ENCODE results near the gene KCNJ14. TPM values are rescaled to one million over a fixed set of nuclear protein-coding genes. Genes with fewer than 3 reads are reported as not detected.

Gene KCNJ14
- polyA plus RNA-seq, 3 donors: 0.09 to 0.56 TPM; not detected in 1

DNA sequence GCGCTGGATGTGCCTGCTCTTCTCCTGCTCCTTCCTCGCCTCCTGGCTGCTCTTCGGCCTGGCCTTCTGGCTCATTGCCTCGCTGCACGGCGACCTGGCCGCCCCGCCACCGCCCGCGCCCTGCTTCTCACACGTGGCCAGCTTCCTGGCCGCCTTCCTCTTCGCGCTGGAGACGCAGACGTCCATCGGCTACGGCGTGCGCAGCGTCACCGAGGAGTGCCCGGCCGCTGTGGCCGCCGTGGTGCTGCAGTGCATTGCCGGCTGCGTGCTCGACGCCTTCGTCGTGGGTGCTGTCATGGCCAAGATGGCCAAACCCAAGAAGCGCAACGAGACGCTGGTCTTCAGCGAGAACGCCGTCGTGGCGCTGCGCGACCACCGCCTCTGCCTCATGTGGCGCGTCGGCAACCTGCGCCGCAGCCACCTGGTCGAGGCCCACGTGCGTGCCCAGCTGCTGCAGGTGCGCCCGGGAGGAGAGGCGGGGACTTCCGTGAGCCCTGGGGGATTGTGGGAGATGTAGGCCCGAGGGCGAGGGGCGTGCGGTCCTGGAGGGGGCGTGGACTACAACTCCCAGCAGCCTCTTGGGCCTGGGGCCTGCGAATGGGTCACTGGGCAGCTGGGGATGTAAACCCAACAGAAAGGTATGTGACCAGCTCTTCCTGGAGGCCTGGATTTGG lies 6.7 kb downstream of the KCNJ14 start:
- H3K4me2 ChIP-seq (replicated peaks; ENCODE audit: extremely low read depth, low read length, poor library complexity, severe bottlenecking): no peak overlapping the region
- 95% methylated on average over 52 of the region's 62 CpGs for WGBS (ENCODE audit: insufficient coverage)
- H3K9ac ChIP-seq (ENCODE audit: insufficient read depth, low read length, poor library complexity, severe bottlenecking): no peak overlapping the region
- H3K4me3 ChIP-seq (replicated peaks in 1 of 3; ENCODE audit: low read depth in 2 of 3, low read length in 3 of 3): no peak overlapping the region
- H3K27ac ChIP-seq (ENCODE audit: low read depth in 1 of 2, low read length in 2 of 2): no peak overlapping the region
- no peak for DNase-seq
- no peak overlapping the region for H2AFZ ChIP-seq (ENCODE audit: insufficient read depth, low read depth, low read length, poor library complexity, severe bottlenecking)
- no peaks in the 10 kb centered on the region for H3K4me1 ChIP-seq (ENCODE audit: control insufficient read depth in 1 of 2, insufficient read depth in 2 of 2, low read length in 2 of 2)
- Mint-ChIP-seq H3K9me3 (peaks cover 0 to 4% (median 0%) of the 10 kb centered on the region in 7 donors), H3K4me3 (no peak overlapping the region), H3K4me1 (no peaks in the 10 kb centered on the region), H3K36me3 (peaks cover 6 to 13% of the 10 kb centered on the region in 2 donors), H3K27me3 (ENCODE audit: low read depth in 3 of 3) (peaks cover 0 to 2% (median 1%) of the 10 kb centered on the region in 3 donors), H3K27ac (no peak overlapping the region)
- no peaks in the 10 kb centered on the region for H3K9me3 ChIP-seq (replicated peaks in 1 of 2; ENCODE audit: control insufficient read depth in 1 of 2, insufficient read depth in 1 of 2, low read length in 2 of 2)
- no peaks in the 10 kb centered on the region for H3K27me3 ChIP-seq (ENCODE audit: control insufficient read depth in 2 of 2, insufficient read depth in 2 of 2, low read length in 2 of 2)
- H3K79me2 ChIP-seq (ENCODE audit: insufficient read depth, low read length): no peaks in the 10 kb centered on the region
- TF ChIP-seq, protein P1, sequence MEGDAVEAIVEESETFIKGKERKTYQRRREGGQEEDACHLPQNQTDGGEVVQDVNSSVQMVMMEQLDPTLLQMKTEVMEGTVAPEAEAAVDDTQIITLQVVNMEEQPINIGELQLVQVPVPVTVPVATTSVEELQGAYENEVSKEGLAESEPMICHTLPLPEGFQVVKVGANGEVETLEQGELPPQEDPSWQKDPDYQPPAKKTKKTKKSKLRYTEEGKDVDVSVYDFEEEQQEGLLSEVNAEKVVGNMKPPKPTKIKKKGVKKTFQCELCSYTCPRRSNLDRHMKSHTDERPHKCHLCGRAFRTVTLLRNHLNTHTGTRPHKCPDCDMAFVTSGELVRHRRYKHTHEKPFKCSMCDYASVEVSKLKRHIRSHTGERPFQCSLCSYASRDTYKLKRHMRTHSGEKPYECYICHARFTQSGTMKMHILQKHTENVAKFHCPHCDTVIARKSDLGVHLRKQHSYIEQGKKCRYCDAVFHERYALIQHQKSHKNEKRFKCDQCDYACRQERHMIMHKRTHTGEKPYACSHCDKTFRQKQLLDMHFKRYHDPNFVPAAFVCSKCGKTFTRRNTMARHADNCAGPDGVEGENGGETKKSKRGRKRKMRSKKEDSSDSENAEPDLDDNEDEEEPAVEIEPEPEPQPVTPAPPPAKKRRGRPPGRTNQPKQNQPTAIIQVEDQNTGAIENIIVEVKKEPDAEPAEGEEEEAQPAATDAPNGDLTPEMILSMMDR (IDR thresholded peaks at IDR 0.05): no peak
- no peaks in the 10 kb centered on the region for H4K20me1 ChIP-seq (ENCODE audit: insufficient read depth, low read length)
- H3K36me3 ChIP-seq (replicated peaks in 1 of 2; ENCODE audit: control insufficient read depth in 1 of 2, insufficient read depth in 2 of 2, low read length in 2 of 2): peaks cover 2 to 7% of the 10 kb centered on the region in 2 donors
- intact Hi-C loops (cut with micrococcal nuclease): no loop called here

DNA sequence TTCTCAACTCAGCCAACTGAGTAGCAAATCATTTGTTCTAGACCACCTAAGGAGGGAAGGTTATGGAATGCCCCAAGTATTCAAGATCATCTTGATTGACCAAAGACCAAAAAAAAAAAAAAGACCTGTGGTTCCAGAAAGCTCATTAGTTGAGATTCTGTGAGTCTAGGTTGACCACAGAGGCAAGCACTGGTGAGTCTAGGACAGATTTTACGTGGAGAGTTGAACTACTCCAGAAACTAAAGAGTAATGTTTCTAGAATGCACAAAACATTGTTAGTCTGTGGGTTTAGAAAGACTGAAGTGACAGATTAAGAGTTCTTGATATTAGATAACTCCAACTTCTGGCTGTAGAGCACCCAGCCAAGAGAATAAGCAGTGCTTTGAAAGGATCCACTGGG lies 9.8 kb downstream of the KCNJ14 start:
- Histone ChIP-seq H3K27me3 (ENCODE audit: control insufficient read depth in 2 of 2, insufficient read depth in 2 of 2, low read length in 2 of 2) (no peaks in the 10 kb centered on the region), H3K79me2 (ENCODE audit: insufficient read depth, low read length) (peaks cover 8% of the 10 kb centered on the region), H3K36me3 (replicated peaks in 1 of 2; ENCODE audit: control insufficient read depth in 1 of 2, insufficient read depth in 2 of 2, low read length in 2 of 2) (peaks cover 0 to under 1% of the 10 kb centered on the region in 2 donors), H2AFZ (ENCODE audit: insufficient read depth, low read depth, low read length, poor library complexity, severe bottlenecking) (no peak overlapping the region), H3K4me2 (replicated peaks; ENCODE audit: extremely low read depth, low read length, poor library complexity, severe bottlenecking) (no peak overlapping the region), H3K27ac (ENCODE audit: low read depth in 1 of 2, low read length in 2 of 2) (no peak overlapping the region), H3K4me3 (replicated peaks in 1 of 3; ENCODE audit: low read depth in 2 of 3, low read length in 3 of 3) (no peak overlapping the region), H4K20me1 (ENCODE audit: insufficient read depth, low read length) (peaks cover 10% of the 10 kb centered on the region), H3K4me1 (ENCODE audit: control insufficient read depth in 1 of 2, insufficient read depth in 2 of 2, low read length in 2 of 2) (peaks cover 10 to 15% of the 10 kb centered on the region in 2 donors), H3K9me3 (replicated peaks in 1 of 2; ENCODE audit: control insufficient read depth in 1 of 2, insufficient read depth in 1 of 2, low read length in 2 of 2) (no peaks in the 10 kb centered on the region), H3K9ac (ENCODE audit: insufficient read depth, low read length, poor library complexity, severe bottlenecking) (no peak overlapping the region)
- no peak for DNase-seq
- Mint-ChIP-seq H3K4me1 (peaks cover 13% of the 10 kb centered on the region), H3K9me3 (peaks cover 0 to 4% (median 0%) of the 10 kb centered on the region in 7 donors), H3K27ac (no peak overlapping the region), H3K27me3 (ENCODE audit: low read depth in 3 of 3) (peaks cover 1 to 2% (median 1%) of the 10 kb centered on the region in 3 donors), H3K36me3 (peaks cover 3 to 11% of the 10 kb centered on the region in 2 donors), H3K4me3 (no peak overlapping the region)
- intact Hi-C loops (cut with micrococcal nuclease): no loop called here
- WGBS (ENCODE audit: insufficient coverage): no CpG with 5 or more reads among the region's 1 CpG
- TF ChIP-seq, protein P1 (IDR thresholded peaks at IDR 0.05): no peak
